Lung (tissue), 12 donors: ENCODE data around the gene MSS51. TPM values are rescaled to one million over a fixed set of nuclear protein-coding genes. Genes with fewer than 3 reads are reported as not detected.

Source experiments
- ATAC-seq: fragments of 200-7000 bp; cut with Tn5 transposase; one replicate; pipeline ENCODE4 v1.9.1; 2020; ENCODE audit warnings: moderate number of reproducible peaks; ENCODE audit not compliant: insufficient read depth, low FRiP score
- DNase-seq, 3 donors: peaks; one replicate each; pipeline ENCODE4 v3.0.0-alpha.2; 2013 to 2017
- H3K27ac ChIP-seq, 2 donors: one replicate each; pipeline ENCODE4 v1.5.1; 2013; ENCODE audit warnings: mild to moderate bottlenecking in 2 of 2, moderate library complexity in 2 of 2, control low read depth in 1 of 2, inconsistent platforms in 1 of 2, low read depth in 1 of 2, low read length in 1 of 2
- H3K27me3 ChIP-seq, 3 donors: one replicate each; pipeline ENCODE4 v1.5.1; 2013; ENCODE audit warnings: low read length in 2 of 3; ENCODE audit not compliant: control insufficient read depth in 3 of 3, insufficient read depth in 3 of 3
- H3K36me3 ChIP-seq, 4 donors: one replicate each; pipeline ENCODE4 v1.5.1; 2013; ENCODE audit warnings: low read length in 4 of 4, mild to moderate bottlenecking in 1 of 4, moderate library complexity in 1 of 4; ENCODE audit not compliant: control insufficient read depth in 4 of 4, insufficient read depth in 4 of 4
- H3K4me1 ChIP-seq, 5 donors: one replicate each; pipeline ENCODE4 v1.5.1; 2013; ENCODE audit warnings: low read length in 5 of 5, mild to moderate bottlenecking in 2 of 5, moderate library complexity in 1 of 5; ENCODE audit not compliant: control insufficient read depth in 5 of 5, insufficient read depth in 5 of 5
- H3K4me3 ChIP-seq: one replicate; pipeline ENCODE4 v1.5.1; 2013; ENCODE audit warnings: mild to moderate bottlenecking, control low read depth, moderate library complexity
- H3K9ac ChIP-seq, 2 donors: one replicate each; pipeline ENCODE4 v1.5.1; 2013; ENCODE audit warnings: low read length in 2 of 2, control low read depth in 1 of 2; ENCODE audit not compliant: insufficient read depth in 1 of 2
- H3K9me3 ChIP-seq, 4 donors: one replicate each; pipeline ENCODE4 v1.5.1; 2013; ENCODE audit warnings: low read length in 3 of 4, mild to moderate bottlenecking in 1 of 4, moderate library complexity in 1 of 4; ENCODE audit not compliant: control insufficient read depth in 4 of 4, insufficient read depth in 3 of 4
- WGBS, 2 donors: extraction: QIAGEN DNeasy Blood & Tissue Kit; methylation state at CpG; one replicate each; pipeline ENCODE4 v1.1.7; 2013; 5-methylcytosine and 5-hydroxymethylcytosine counted together
- polyA plus RNA-seq, 2 donors: library from polyadenylated mRNA; stranded (reverse); fragments of 200-250 nt; gene quantifications; one replicate each; pipeline ENCODE4 v1.2.1, GENCODE V29; 2013
- total RNA-seq, 2 donors: library from RNA; depleted of rRNA in 1 of 2; stranded (reverse); fragments of >200 nt in 1 of 2; gene quantifications; one replicate each; pipeline ENCODE4 v1.2.1, GENCODE V29; 2014 to 2021
- TF ChIP-seq, protein P1 (sequence below): IDR thresholded peaks from 2 replicates; pipeline ENCODE4 v1.5.1; 2012; ENCODE audit warnings: mild to moderate bottlenecking; ENCODE audit errors: control extremely low read depth, extremely low read depth
- donor health status: control.
- donor health status: control.
- donor health status: Bipolar disorder and iron deficiency.
- donor health status: healthy.
- donor health status: DM: yes; HTN: yes; CAD: no.

Gene MSS51
- total and polyA plus RNA-seq, 4 donors = 0.74 to 4.1 (median 2.6) TPM

DNA sequence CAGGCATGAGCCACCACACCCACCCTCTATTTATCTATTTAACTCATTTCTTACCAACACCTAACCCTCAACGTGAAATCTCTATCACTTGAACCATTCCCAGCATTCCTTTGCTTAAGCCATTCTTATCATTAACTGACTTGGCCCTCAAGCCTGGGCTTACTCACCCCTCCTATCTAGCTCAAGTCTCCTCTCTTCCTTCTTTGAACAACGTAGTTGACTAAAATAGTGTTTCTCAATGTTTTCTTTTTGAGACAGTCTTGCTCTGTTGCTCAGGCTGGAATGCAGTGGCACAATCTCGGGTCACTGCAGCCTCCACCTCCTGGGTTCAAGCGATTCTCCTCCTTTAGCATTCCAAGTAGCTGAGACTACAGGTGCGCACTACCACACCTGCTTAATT, 26.5 kb downstream of the MSS51 start:
- no peak overlapping the region for H3K4me3 ChIP-seq
- no peaks in the 10 kb centered on the region for H3K27me3 ChIP-seq
- WGBS, 2 donors = 79% methylated on average over 5 of the region's 5 CpGs
- ATAC-seq = no peak
- no peak for DNase-seq
- H3K9me3 ChIP-seq = no peaks in the 10 kb centered on the region
- TF ChIP-seq, protein P1, sequence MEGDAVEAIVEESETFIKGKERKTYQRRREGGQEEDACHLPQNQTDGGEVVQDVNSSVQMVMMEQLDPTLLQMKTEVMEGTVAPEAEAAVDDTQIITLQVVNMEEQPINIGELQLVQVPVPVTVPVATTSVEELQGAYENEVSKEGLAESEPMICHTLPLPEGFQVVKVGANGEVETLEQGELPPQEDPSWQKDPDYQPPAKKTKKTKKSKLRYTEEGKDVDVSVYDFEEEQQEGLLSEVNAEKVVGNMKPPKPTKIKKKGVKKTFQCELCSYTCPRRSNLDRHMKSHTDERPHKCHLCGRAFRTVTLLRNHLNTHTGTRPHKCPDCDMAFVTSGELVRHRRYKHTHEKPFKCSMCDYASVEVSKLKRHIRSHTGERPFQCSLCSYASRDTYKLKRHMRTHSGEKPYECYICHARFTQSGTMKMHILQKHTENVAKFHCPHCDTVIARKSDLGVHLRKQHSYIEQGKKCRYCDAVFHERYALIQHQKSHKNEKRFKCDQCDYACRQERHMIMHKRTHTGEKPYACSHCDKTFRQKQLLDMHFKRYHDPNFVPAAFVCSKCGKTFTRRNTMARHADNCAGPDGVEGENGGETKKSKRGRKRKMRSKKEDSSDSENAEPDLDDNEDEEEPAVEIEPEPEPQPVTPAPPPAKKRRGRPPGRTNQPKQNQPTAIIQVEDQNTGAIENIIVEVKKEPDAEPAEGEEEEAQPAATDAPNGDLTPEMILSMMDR = no peak
- H3K9ac ChIP-seq = no peak overlapping the region
- H3K27ac ChIP-seq = no peak overlapping the region
- no peaks in the 10 kb centered on the region for H3K36me3 ChIP-seq
- peaks cover 0 to 11% (median 0%) of the 10 kb centered on the region in 5 donors for H3K4me1 ChIP-seq

DNA sequence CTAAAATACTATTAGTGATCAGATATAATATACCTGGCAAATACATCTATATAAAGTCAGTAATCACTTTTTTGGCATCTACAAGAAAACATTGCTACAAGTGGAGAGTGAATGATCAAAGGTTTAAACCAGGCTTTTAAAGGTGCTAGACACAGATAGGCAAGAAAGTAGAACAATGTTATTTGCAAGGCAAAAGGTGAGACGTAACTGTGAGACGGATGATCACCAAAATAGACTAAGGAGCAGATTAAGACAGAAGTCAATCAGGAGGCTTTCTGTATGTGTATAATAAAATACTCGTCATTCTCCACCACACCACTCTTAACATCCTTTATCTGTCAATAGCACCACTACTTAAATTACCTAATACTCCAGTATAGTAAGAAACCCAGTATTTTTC, 27.8 kb downstream of the MSS51 start:
- TF ChIP-seq, protein P1 = no peak

DNA sequence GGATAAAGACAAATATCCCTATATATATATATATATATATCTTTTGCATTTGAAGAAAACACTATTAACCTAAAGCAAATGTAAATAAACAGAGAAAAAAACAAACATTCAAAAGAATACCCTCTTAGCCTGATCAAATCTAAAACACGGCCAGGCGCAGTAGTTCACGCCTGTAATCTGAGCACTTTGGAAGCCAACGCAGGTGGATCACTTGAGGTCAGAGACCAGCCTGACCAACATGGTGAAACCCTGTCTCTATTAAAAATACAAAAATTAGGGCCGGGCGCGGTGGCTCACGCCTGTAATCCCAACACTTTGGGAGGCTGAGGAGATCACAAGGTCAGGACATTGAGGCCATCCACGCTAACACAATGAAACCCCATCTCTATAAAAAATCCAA, 28.7 kb downstream of the MSS51 start:
- 94 to 97% methylated on average over 9 of the region's 9 CpGs for WGBS, 2 donors
- DNase-seq = no peak
- ATAC-seq = no peak
- Histone ChIP-seq H3K9ac (no peak overlapping the region), H3K27ac (no peak overlapping the region), H3K4me3 (no peak overlapping the region), H3K4me1 (peaks cover 0 to 15% (median 0%) of the 10 kb centered on the region in 5 donors), H3K9me3 (no peaks in the 10 kb centered on the region), H3K27me3 (no peaks in the 10 kb centered on the region), H3K36me3 (no peaks in the 10 kb centered on the region)
- TF ChIP-seq, protein P1 = no peak

More for the DNA sequence above, 27.8 kb downstream of the MSS51 start:
- Histone ChIP-seq H3K4me3 (no peak overlapping the region), H3K4me1 (peaks cover 0 to 12% (median 0%) of the 10 kb centered on the region in 5 donors), H3K36me3 (no peaks in the 10 kb centered on the region), H3K27ac (no peak overlapping the region), H3K27me3 (no peaks in the 10 kb centered on the region), H3K9ac (no peak overlapping the region), H3K9me3 (no peaks in the 10 kb centered on the region)
- ATAC-seq = no peak
- DNase-seq = no peak
- 89 to 94% methylated on average over 3 of the region's 3 CpGs for WGBS, 2 donors

DNA sequence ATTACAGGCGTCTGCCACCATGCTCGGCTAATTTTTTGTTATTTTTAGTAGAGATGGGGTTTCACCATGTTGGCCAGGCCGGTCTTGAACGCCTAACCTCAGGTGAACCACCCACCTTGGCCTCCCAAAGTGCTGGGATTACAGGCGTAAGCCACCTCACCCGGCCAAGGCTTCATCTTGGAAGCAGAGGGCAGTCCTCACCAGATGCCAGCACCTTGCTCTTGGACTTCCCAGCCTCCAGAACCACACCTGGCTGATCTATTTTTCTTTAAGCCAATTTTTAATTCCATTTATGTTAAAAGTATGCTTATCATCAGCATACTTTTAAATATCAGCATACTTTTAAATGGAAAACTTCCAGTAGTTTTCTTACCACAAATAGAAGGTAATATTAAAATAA, 31.7 kb downstream of the MSS51 start:
- Histone ChIP-seq H3K9me3 (no peaks in the 10 kb centered on the region), H3K4me3 (no peak overlapping the region), H3K27me3 (no peaks in the 10 kb centered on the region), H3K9ac (no peak overlapping the region), H3K36me3 (peaks cover 0 to 12% (median 9%) of the 10 kb centered on the region in 4 donors), H3K27ac (no peak overlapping the region), H3K4me1 (peaks cover 0 to 11% (median 0%) of the 10 kb centered on the region in 5 donors)
- TF ChIP-seq, protein P1 = no peak
- 99 to 100% methylated on average over 6 of the region's 6 CpGs for WGBS, 2 donors
- DNase-seq (no peak), ATAC-seq (no peak)
